GM18867 (cell line): ENCODE results near the gene MARCHF4.

Source experiments
- ATAC-seq: cut with Tn5 transposase; IDR thresholded peaks from one replicate; pipeline ENCODE4 v1.9.1; 2021; ENCODE audit warnings: mild to moderate bottlenecking, moderate library complexity; ENCODE audit not compliant: unreplicated experiment

Gene MARCHF4

GRCh38 chr2:216352653-216353270, 19.5 kb downstream of the MARCHF4 start:
- ATAC-seq = no peak

GRCh38 chr2:216351172-216351925, 20.9 kb downstream of the MARCHF4 start:
- no peak for ATAC-seq

- no peak for ATAC-seq
Measured at GRCh38 chr2:216350214-216350791, 22.0 kb downstream of the MARCHF4 start.

GRCh38 chr2:216349366-216349765, 22.9 kb downstream of the MARCHF4 start:
- no peak for ATAC-seq

- no peak for ATAC-seq
Measured at GRCh38 chr2:216348756-216349308, 23.5 kb downstream of the MARCHF4 start.

- ATAC-seq = no peak
Measured at GRCh38 chr2:216346781-216347180, 25.5 kb downstream of the MARCHF4 start.

GRCh38 chr2:216345846-216346245, 26.4 kb downstream of the MARCHF4 start:
- ATAC-seq = no peak

- no peak for ATAC-seq
Measured at GRCh38 chr2:216344950-216345300, 27.4 kb downstream of the MARCHF4 start.

- no peak for ATAC-seq
Measured at GRCh38 chr2:216344206-216344949, 27.9 kb downstream of the MARCHF4 start.

- ATAC-seq = no peak
Measured at GRCh38 chr2:216343221-216343980, 28.9 kb downstream of the MARCHF4 start.

GRCh38 chr2:216341121-216341520, 31.2 kb downstream of the MARCHF4 start:
- ATAC-seq = no peak

GRCh38 chr2:216340280-216340631, 32.0 kb downstream of the MARCHF4 start:
- ATAC-seq = no peak

- no peak for ATAC-seq
Measured at GRCh38 chr2:216339456-216340279, 32.6 kb downstream of the MARCHF4 start.

- ATAC-seq = no peak
Measured at GRCh38 chr2:216335252-216335651, 37.0 kb downstream of the MARCHF4 start.

GRCh38 chr2:216328347-216328746, 43.9 kb downstream of the MARCHF4 start:
- no peak for ATAC-seq

- ATAC-seq = no peak
Measured at GRCh38 chr2:216327447-216327935, 44.8 kb downstream of the MARCHF4 start.
